SK-N-SH treated with all-trans-retinoic acid at 6 μM for 48 hours (cell line): ENCODE data around the gene LCE7A.

Source experiments
- ATAC-seq: fragments of 200-7000 bp; cut with Tn5 transposase; 3 replicates; pipeline ENCODE4 v1.9.1; 2020; ENCODE audit warnings: mild to moderate bottlenecking, moderate library complexity
- ARNTL ChIP-seq: fragments of 450-650 bp; formaldehyde crosslinking; IDR thresholded peaks from 2 replicates; pipeline ENCODE4 v1.5.0; 2020; ENCODE audit warnings: low read depth, mild to moderate bottlenecking, moderate library complexity, borderline replicate concordance
- BACH2 ChIP-seq: fragments of 250-450 bp; sonication (Bioruptor Pico); IDR thresholded peaks from 2 replicates; pipeline ENCODE4 v1.9.0; 2021; ENCODE audit warnings: mild to moderate bottlenecking, borderline replicate concordance
- CSDC2 ChIP-seq: fragments of 250-450 bp; sonication (Bioruptor Pico); IDR thresholded peaks from 2 replicates; pipeline ENCODE4 v1.5.0; 2020; ENCODE audit warnings: mild to moderate bottlenecking, moderate library complexity
- ESRRG ChIP-seq: fragments of 250-450 bp; sonication (Bioruptor Pico); IDR thresholded peaks from 2 replicates; pipeline ENCODE4 v1.6.1; 2021; ENCODE audit warnings: mild to moderate bottlenecking
- GLIS3 ChIP-seq: fragments of 250-450 bp; sonication (Bioruptor Pico); IDR thresholded peaks from 2 replicates; pipeline ENCODE4 v1.5.0; 2020; ENCODE audit warnings: mild to moderate bottlenecking, moderate library complexity
- OSR1 ChIP-seq: fragments of 250-450 bp; sonication (Bioruptor Pico); IDR thresholded peaks from 2 replicates; pipeline ENCODE4 v1.8.0; 2022; ENCODE audit warnings: moderate library complexity, mild to moderate bottlenecking, inconsistent platforms
- RARB ChIP-seq: fragments of 250-450 bp; sonication (Bioruptor Pico); IDR thresholded peaks from 2 replicates; pipeline ENCODE4 v1.8.0; 2021; ENCODE audit warnings: mild to moderate bottlenecking, moderate library complexity
- SNAI2 ChIP-seq: fragments of 250-450 bp; sonication (Bioruptor Pico); IDR thresholded peaks from 2 replicates; pipeline ENCODE4 v1.5.0; 2020; ENCODE audit warnings: mild to moderate bottlenecking, moderate library complexity
- TOX ChIP-seq: fragments of 250-450 bp; sonication (Bioruptor Pico); IDR thresholded peaks from 2 replicates; pipeline ENCODE4 v1.8.0; 2021; ENCODE audit warnings: mild to moderate bottlenecking, moderate library complexity, borderline replicate concordance
- ZC3H10 ChIP-seq: fragments of 250-450 bp; sonication (Bioruptor Pico); IDR thresholded peaks from 2 replicates; pipeline ENCODE4 v1.5.1; 2021; ENCODE audit warnings: mild to moderate bottlenecking, moderate library complexity
- ZFP3 ChIP-seq: fragments of 250-450 bp; sonication (Bioruptor Pico); IDR thresholded peaks from 2 replicates; pipeline ENCODE4 v1.5.0; 2020; ENCODE audit warnings: mild to moderate bottlenecking, moderate library complexity
- ZNF565 ChIP-seq: fragments of 450-650 bp; formaldehyde crosslinking; conservative IDR thresholded peaks from 2 replicates; pipeline ENCODE4 v1.5.0; 2020; ENCODE audit warnings: low read depth, mild to moderate bottlenecking, moderate library complexity
- ZNF70 ChIP-seq: fragments of 450-650 bp; formaldehyde crosslinking; IDR thresholded peaks from 2 replicates; pipeline ENCODE4 v1.5.0; 2020; ENCODE audit warnings: mild to moderate bottlenecking, moderate library complexity
- ZNF8 ChIP-seq: fragments of 450-650 bp; formaldehyde crosslinking; IDR thresholded peaks from 2 replicates; pipeline ENCODE4 v1.5.0; 2020; ENCODE audit warnings: mild to moderate bottlenecking, moderate library complexity
- TF ChIP-seq, protein P1 (sequence below): fragments of 250-450 bp; sonication (Bioruptor Pico); IDR thresholded peaks from 2 replicates; pipeline ENCODE4 v1.5.0; 2020; ENCODE audit warnings: mild to moderate bottlenecking, moderate library complexity
- TF ChIP-seq, protein P2 (sequence below): fragments of 250-450 bp; sonication (Bioruptor Pico); IDR thresholded peaks from 2 replicates; pipeline ENCODE4 v1.8.0; 2021; ENCODE audit warnings: low read depth, mild to moderate bottlenecking, moderate library complexity, borderline replicate concordance
- TF ChIP-seq, protein P3 (sequence below): fragments of 250-450 bp; sonication (Bioruptor Pico); IDR thresholded peaks from 2 replicates; pipeline ENCODE4 v1.5.1; 2020; ENCODE audit warnings: low read depth, mild to moderate bottlenecking, moderate library complexity
- TF ChIP-seq, protein P4 (sequence below): fragments of 250-450 bp; sonication (Bioruptor Pico); IDR thresholded peaks from 2 replicates; pipeline ENCODE4 v1.5.1; 2021; ENCODE audit warnings: mild to moderate bottlenecking, moderate library complexity

Gene LCE7A, protein sequence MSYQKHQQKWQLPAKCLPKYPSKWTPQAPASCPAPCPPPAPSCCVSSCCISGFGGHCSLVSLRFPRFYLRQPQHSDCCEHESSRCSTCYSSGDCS

DNA sequence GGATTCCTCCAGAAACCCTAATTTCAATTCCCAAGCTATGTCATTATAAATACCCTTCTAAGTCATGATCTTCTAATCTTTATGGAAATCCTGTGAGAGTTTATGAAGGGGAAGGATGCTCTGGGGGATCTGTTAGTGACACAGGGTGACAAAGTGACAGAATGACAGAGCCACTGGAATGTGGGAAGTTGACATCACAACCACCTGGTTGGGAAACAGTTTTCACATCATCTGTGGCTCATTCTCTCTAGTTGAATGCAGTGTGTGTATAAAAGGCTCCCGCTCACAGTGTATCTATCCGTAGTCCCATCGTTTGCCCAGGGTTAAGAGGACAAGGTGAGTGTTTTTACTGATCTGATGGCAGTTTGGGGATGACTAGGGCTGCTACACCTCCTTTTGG lies at the start of gene LCE7A:
LCE7A (plus strand) TSS at position 301 of the 400 bp plus-strand sequence. CDS start 702 bp downstream, outside the sequence.
- TF ChIP-seq SNAI2 (CRISPR knock-in tag) (no peak), ESRRG (CRISPR knock-in tag) (no peak)
- TF ChIP-seq, protein P1, sequence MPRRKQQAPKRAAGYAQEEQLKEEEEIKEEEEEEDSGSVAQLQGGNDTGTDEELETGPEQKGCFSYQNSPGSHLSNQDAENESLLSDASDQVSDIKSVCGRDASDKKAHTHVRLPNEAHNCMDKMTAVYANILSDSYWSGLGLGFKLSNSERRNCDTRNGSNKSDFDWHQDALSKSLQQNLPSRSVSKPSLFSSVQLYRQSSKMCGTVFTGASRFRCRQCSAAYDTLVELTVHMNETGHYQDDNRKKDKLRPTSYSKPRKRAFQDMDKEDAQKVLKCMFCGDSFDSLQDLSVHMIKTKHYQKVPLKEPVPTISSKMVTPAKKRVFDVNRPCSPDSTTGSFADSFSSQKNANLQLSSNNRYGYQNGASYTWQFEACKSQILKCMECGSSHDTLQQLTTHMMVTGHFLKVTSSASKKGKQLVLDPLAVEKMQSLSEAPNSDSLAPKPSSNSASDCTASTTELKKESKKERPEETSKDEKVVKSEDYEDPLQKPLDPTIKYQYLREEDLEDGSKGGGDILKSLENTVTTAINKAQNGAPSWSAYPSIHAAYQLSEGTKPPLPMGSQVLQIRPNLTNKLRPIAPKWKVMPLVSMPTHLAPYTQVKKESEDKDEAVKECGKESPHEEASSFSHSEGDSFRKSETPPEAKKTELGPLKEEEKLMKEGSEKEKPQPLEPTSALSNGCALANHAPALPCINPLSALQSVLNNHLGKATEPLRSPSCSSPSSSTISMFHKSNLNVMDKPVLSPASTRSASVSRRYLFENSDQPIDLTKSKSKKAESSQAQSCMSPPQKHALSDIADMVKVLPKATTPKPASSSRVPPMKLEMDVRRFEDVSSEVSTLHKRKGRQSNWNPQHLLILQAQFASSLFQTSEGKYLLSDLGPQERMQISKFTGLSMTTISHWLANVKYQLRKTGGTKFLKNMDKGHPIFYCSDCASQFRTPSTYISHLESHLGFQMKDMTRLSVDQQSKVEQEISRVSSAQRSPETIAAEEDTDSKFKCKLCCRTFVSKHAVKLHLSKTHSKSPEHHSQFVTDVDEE (CRISPR knock-in tag), result no peak
- TF ChIP-seq, protein P2, sequence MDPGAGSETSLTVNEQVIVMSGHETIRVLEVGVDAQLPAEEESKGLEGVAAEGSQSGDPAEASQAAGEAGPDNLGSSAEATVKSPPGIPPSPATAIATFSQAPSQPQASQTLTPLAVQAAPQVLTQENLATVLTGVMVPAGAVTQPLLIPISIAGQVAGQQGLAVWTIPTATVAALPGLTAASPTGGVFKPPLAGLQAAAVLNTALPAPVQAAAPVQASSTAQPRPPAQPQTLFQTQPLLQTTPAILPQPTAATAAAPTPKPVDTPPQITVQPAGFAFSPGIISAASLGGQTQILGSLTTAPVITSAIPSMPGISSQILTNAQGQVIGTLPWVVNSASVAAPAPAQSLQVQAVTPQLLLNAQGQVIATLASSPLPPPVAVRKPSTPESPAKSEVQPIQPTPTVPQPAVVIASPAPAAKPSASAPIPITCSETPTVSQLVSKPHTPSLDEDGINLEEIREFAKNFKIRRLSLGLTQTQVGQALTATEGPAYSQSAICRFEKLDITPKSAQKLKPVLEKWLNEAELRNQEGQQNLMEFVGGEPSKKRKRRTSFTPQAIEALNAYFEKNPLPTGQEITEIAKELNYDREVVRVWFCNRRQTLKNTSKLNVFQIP (CRISPR knock-in tag), result no peak

DNA sequence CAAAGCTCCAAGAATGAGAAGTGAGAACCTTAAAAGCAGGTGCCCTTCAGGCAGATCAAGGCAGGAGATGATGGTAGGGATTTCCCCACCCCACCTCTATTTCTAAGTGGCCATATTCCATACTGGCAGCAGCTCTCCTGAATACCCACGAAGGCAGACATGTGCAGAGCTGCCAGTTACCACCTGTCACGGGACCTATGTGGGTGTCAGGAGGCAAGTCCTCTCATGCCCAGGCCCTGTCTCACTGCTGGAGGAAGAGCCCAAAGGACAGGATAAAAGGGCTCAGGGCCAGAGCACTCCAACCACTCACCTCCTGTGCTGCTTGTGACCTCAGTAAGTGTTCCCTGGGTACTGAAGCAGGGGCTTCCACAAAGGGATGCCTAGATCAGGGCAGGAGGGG lies 48.7 kb upstream of the LCE7A start:
- TF ChIP-seq, protein P3, sequence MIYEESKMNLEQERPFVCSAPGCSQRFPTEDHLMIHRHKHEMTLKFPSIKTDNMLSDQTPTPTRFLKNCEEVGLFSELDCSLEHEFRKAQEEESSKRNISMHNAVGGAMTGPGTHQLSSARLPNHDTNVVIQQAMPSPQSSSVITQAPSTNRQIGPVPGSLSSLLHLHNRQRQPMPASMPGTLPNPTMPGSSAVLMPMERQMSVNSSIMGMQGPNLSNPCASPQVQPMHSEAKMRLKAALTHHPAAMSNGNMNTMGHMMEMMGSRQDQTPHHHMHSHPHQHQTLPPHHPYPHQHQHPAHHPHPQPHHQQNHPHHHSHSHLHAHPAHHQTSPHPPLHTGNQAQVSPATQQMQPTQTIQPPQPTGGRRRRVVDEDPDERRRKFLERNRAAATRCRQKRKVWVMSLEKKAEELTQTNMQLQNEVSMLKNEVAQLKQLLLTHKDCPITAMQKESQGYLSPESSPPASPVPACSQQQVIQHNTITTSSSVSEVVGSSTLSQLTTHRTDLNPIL (CRISPR knock-in tag), result no peak
- no peak for TF ChIP-seq ESRRG (CRISPR knock-in tag)
- no peak for TF ChIP-seq OSR1 (CRISPR knock-in tag)
- TF ChIP-seq, protein P2 (CRISPR knock-in tag), result no peak
- TF ChIP-seq BACH2 (CRISPR knock-in tag), result no peak
- TF ChIP-seq ZNF8 (CRISPR knock-in tag), result no peak
- TF ChIP-seq, protein P4, sequence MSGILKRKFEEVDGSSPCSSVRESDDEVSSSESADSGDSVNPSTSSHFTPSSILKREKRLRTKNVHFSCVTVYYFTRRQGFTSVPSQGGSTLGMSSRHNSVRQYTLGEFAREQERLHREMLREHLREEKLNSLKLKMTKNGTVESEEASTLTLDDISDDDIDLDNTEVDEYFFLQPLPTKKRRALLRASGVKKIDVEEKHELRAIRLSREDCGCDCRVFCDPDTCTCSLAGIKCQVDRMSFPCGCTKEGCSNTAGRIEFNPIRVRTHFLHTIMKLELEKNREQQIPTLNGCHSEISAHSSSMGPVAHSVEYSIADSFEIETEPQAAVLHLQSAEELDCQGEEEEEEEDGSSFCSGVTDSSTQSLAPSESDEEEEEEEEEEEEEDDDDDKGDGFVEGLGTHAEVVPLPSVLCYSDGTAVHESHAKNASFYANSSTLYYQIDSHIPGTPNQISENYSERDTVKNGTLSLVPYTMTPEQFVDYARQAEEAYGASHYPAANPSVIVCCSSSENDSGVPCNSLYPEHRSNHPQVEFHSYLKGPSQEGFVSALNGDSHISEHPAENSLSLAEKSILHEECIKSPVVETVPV, result no peak
- TF ChIP-seq GLIS3 (CRISPR knock-in tag), result no peak
- TF ChIP-seq ZFP3 (CRISPR knock-in tag), result no peak
- no peak for TF ChIP-seq ZNF70 (CRISPR knock-in tag)
- TF ChIP-seq ARNTL (CRISPR knock-in tag), result no peak
- no peak for TF ChIP-seq ZNF565 (CRISPR knock-in tag)
- no peak for ATAC-seq

More for the DNA sequence above, at the start of gene LCE7A:
- ATAC-seq, result no peak

DNA sequence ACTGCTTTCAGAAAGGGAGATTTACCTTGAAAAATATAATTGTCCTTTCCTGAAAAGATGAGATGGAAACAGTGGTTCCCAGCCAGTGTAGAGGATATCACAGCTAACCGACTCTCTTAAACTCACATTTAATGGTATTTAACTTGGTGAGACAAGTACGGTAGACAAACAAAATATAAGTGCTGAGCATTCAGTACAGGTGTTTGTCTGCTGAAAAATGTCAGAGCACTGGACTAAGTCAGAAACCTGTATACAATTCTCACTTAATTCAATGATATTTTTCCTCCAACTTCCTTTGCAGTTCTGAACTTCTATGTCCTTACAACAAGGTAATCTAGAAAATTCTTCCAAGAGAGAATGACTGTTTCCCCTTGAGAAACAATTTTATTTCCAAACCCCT lies 48.1 kb upstream of the LCE7A start, which contains the start of gene LCE1B:
LCE1B (plus strand) TSS at position 301 of the 400 bp plus-strand sequence. CDS start 476 bp downstream, outside the sequence.
- ATAC-seq, result no peak
- TF ChIP-seq, protein P4, result no peak
- TF ChIP-seq TOX (CRISPR knock-in tag) (no peak), ZNF70 (CRISPR knock-in tag) (no peak), ZNF565 (CRISPR knock-in tag) (no peak), GLIS3 (CRISPR knock-in tag) (no peak), RARB (CRISPR knock-in tag) (no peak), ZC3H10 (CRISPR knock-in tag) (no peak), OSR1 (CRISPR knock-in tag) (no peak), CSDC2 (CRISPR knock-in tag) (no peak), ESRRG (CRISPR knock-in tag) (no peak), BACH2 (CRISPR knock-in tag) (no peak), ZNF8 (CRISPR knock-in tag) (no peak)
- TF ChIP-seq, protein P1 (CRISPR knock-in tag), result no peak
- TF ChIP-seq, protein P2 (CRISPR knock-in tag), result no peak
- TF ChIP-seq, protein P3 (CRISPR knock-in tag), result no peak
- TF ChIP-seq, all 23 proteins: peak for 0
